Transverse colon (tissue), 4 donors: Measurements from ENCODE around the gene SPTBN2. TPM values are rescaled to one million over a fixed set of nuclear protein-coding genes. Genes with fewer than 3 reads are reported as not detected.

ENCODE experiments used
- DNase-seq: peaks from one replicate; pipeline ENCODE4 v3.0.0-alpha.2; 2019
- H3K27ac ChIP-seq, 4 donors: fragments of 200-600 bp; sonication (generic); 2 replicates each; pipeline ENCODE4 v1.5.1; 2016 to 2018; ENCODE audit warnings: inconsistent platforms in 4 of 4
- H3K27me3 ChIP-seq: fragments of 200-600 bp; sonication (generic); 2 replicates; pipeline ENCODE4 v1.5.1; 2017; ENCODE audit warnings: inconsistent platforms
- H3K36me3 ChIP-seq, 4 donors: fragments of 200-600 bp; sonication (generic); 2 replicates each; pipeline ENCODE4 v1.5.1; 2017 to 2019; ENCODE audit warnings: inconsistent platforms in 4 of 4
- H3K4me1 ChIP-seq, 4 donors: fragments of 200-600 bp; sonication (generic); 2 replicates each; pipeline ENCODE4 v1.5.1; 2017 to 2020; ENCODE audit warnings: inconsistent platforms in 4 of 4
- H3K4me3 ChIP-seq, 4 donors: fragments of 200-600 bp; sonication (generic); 1 replicate in 1 of 4; 2 replicates in 3 of 4; pipeline versions ENCODE4 v1.5.1 to v1.6.1; 2017 to 2019; ENCODE audit warnings: inconsistent platforms in 4 of 4
- H3K9me3 ChIP-seq, 2 donors: fragments of 200-600 bp; sonication (generic); 2 replicates each; pipeline ENCODE4 v1.5.1; 2017 to 2019; ENCODE audit warnings: inconsistent platforms in 2 of 2
- CTCF ChIP-seq, 5 experiments: fragments of 200-600 bp in 3 of 5; fragments of 450-650 bp in 2 of 5; sonication (generic) in 3 of 5; IDR thresholded peaks; 1 replicate in 2 of 5; 2 replicates in 3 of 5; pipeline ENCODE4 v1.5.1; 2016 to 2017; ENCODE audit warnings: antibody characterized with exemption in 5 of 5, inconsistent platforms in 3 of 5, mild to moderate bottlenecking in 2 of 5, moderate library complexity in 1 of 5
- EP300 ChIP-seq: sonication (generic); formaldehyde crosslinking; IDR thresholded peaks from one replicate; pipeline ENCODE4 v1.6.1; 2017; ENCODE audit warnings: antibody characterized with exemption, low read depth
- POLR2A ChIP-seq: fragments of 450-650 bp; IDR thresholded peaks from one replicate; pipeline ENCODE4 v1.6.1; 2016; ENCODE audit warnings: antibody characterized with exemption, mild to moderate bottlenecking, moderate library complexity
- POLR2AphosphoS5 ChIP-seq, 3 donors: sonication (generic); formaldehyde crosslinking; IDR thresholded peaks; one replicate each; pipeline ENCODE4 v1.6.1; 2016; ENCODE audit warnings: antibody characterized with exemption in 3 of 3
- WGBS, 2 donors: methylation state at CpG; one replicate each; pipeline ENCODE4 v1.1.5; 2018; ENCODE audit warnings: low coverage in 1 of 2; 5-methylcytosine and 5-hydroxymethylcytosine counted together
- in situ Hi-C, 4 donors: fragments of 200-750 bp; cut with MboI; loops; one replicate each; pipeline versions ENCODE4 v1.15.0 to v1.15.1; 2017; ENCODE audit warnings: low sequenced_read_pairs in 3 of 4, low pct_ligation_motif_present in 1 of 4, low pct_unique_long_range_greater_than_20kb in 1 of 4
- intact Hi-C: fragments of 100-400 bp; cut with DNase I; formaldehyde crosslinking; loops from one replicate; pipeline ENCODE4 v1.15.1; 2023; ENCODE audit warnings: low total_unique reads
- total RNA-seq, 4 donors: library from RNA; depleted of rRNA; stranded (reverse); fragments of >200 nt; gene quantifications; one replicate each; pipeline ENCODE4 v1.1.0, GENCODE V29; 2016

Gene SPTBN2
- total RNA-seq, 4 donors from 2014 or later, result 0.75 to 2.2 (median 1.6) TPM

- Histone ChIP-seq H3K9me3 (no peaks in the 10 kb centered on the region), H3K4me3 (no peak overlapping the region), H3K27ac (no peak overlapping the region), H3K27me3 (no peaks in the 10 kb centered on the region), H3K4me1 (peaks cover 8 to 32% (median 13%) of the 10 kb centered on the region in 4 donors), H3K36me3 (peaks cover 0 to 30% (median 8%) of the 10 kb centered on the region in 4 donors)
- TF ChIP-seq EP300 (no peak), POLR2AphosphoS5 (IDR thresholded peaks at IDR 0.05) (no peak), CTCF (IDR thresholded peaks at IDR 0.05) (no peak), POLR2A (no peak)
- in situ Hi-C loops (loop anchor here in 3 of 4 donors (5.0 to 10.0 kb wide), 3 partner anchors 86 to 96 kb away; no protein-coding TSS in a partner anchor), intact Hi-C loops (no loop called here)
- no peak for DNase-seq
- 88 to 90% methylated on average over 1 to 5 of the region's 5 CpGs for WGBS, 2 donors
Measured at GRCh38 chr11:66670816-66671215, 58.2 kb downstream of the SPTBN2 start.

GRCh38 chr11:66665369-66665768 lies 63.6 kb downstream of the SPTBN2 start:
- H3K9me3 ChIP-seq, result no peaks in the 10 kb centered on the region
- intact Hi-C loops, result no loop called here
- peaks cover 0 to 53% (median 17%) of the 10 kb centered on the region in 4 donors for H3K36me3 ChIP-seq
- no peak overlapping the region for H3K27ac ChIP-seq
- no peak for DNase-seq
- peaks cover 0 to 10% (median 0%) of the 10 kb centered on the region in 4 donors for H3K4me1 ChIP-seq
- WGBS, 2 donors, result 91 to 95% methylated on average over 4 to 11 of the region's 11 CpGs
- H3K27me3 ChIP-seq, result no peaks in the 10 kb centered on the region
- TF ChIP-seq EP300 (no peak), POLR2AphosphoS5 (IDR thresholded peaks at IDR 0.05) (no peak), CTCF (IDR thresholded peaks at IDR 0.05) (no peak), POLR2A (no peak)
- H3K4me3 ChIP-seq, result no peak overlapping the region
- in situ Hi-C loops, result no loop called here

GRCh38 chr11:66663741-66664296 lies 65.2 kb downstream of the SPTBN2 start:
- Histone ChIP-seq H3K4me1 (peaks cover 0 to 10% (median 0%) of the 10 kb centered on the region in 4 donors), H3K9me3 (no peaks in the 10 kb centered on the region), H3K36me3 (peaks cover 0 to 52% (median 17%) of the 10 kb centered on the region in 4 donors), H3K4me3 (no peak overlapping the region), H3K27ac (no peak overlapping the region), H3K27me3 (no peaks in the 10 kb centered on the region)
- WGBS, 2 donors, result 100% methylated on average over 1 of the region's 1 CpG
- intact Hi-C loops, result no loop called here
- no peak for DNase-seq
- TF ChIP-seq POLR2AphosphoS5 (IDR thresholded peaks at IDR 0.05) (no peak), EP300 (no peak), CTCF (IDR thresholded peaks at IDR 0.05) (no peak), POLR2A (no peak)
- in situ Hi-C loops, result no loop called here

GRCh38 chr11:66659763-66660162 lies 69.3 kb downstream of the SPTBN2 start:
- TF ChIP-seq POLR2A, result no peak
- TF ChIP-seq CTCF (IDR thresholded peaks at IDR 0.05), result no peak
- TF ChIP-seq POLR2AphosphoS5 (IDR thresholded peaks at IDR 0.05), result no peak
- TF ChIP-seq EP300, result no peak
- 67 to 78% methylated on average over 2 of the region's 2 CpGs for WGBS, 2 donors
- H3K36me3 ChIP-seq, result peaks cover 0 to 19% (median 4%) of the 10 kb centered on the region in 4 donors

More at GRCh38 chr11:66659763-66660162, 69.3 kb downstream of the SPTBN2 start:
- Histone ChIP-seq H3K27ac (no peak overlapping the region), H3K9me3 (no peaks in the 10 kb centered on the region), H3K4me1 (no peaks in the 10 kb centered on the region), H3K27me3 (no peaks in the 10 kb centered on the region), H3K4me3 (no peak overlapping the region)
- intact Hi-C loops, result no loop called here
- DNase-seq, result no peak
- in situ Hi-C loops, result no loop called here
